Breast epithelium (tissue), 4 donors: ENCODE data around the gene HRH1. TPM values are rescaled to one million over a fixed set of nuclear protein-coding genes. Genes with fewer than 3 reads are reported as not detected.
A peak's percentile ranks its signal among the peaks of the same experiment; 100 is the strongest.
"Not testable (repeated sequence)": the region's sequence is repeated elsewhere in the genome, so short reads cannot be mapped to it uniquely, and the experiment has no call there.

Experiments
- DNase-seq, 2 donors: peaks; one replicate each; pipeline ENCODE4 v3.0.0-alpha.2; 2019; ENCODE audit warnings: low spot score in 2 of 2
- H3K27ac ChIP-seq, 2 donors: fragments of 200-600 bp; sonication (generic) in 1 of 2; one replicate each; pipeline ENCODE4 v1.5.1; 2016 to 2019; ENCODE audit warnings: mild to moderate bottlenecking in 1 of 2
- H3K27me3 ChIP-seq, 2 donors: fragments of 200-600 bp; sonication (generic) in 1 of 2; one replicate each; pipeline versions ENCODE4 v1.5.1 to v1.6.0; 2017 to 2019; ENCODE audit warnings: control low read depth in 1 of 2, mild to moderate bottlenecking in 1 of 2
- H3K36me3 ChIP-seq: fragments of 200-600 bp; one replicate; pipeline ENCODE4 v1.5.1; 2019
- H3K4me1 ChIP-seq, 2 donors: fragments of 200-600 bp; sonication (generic); one replicate each; pipeline ENCODE4 v1.5.1; 2016 to 2019; ENCODE audit warnings: control low read depth in 1 of 2
- H3K4me3 ChIP-seq, 3 donors: fragments of 200-600 bp; sonication (generic); 1 replicate in 2 of 3; 2 replicates in 1 of 3; pipeline ENCODE4 v1.5.1; 2016 to 2019; ENCODE audit warnings: mild to moderate bottlenecking in 3 of 3, moderate library complexity in 2 of 3
- H3K9me3 ChIP-seq, 2 donors: fragments of 200-600 bp; sonication (generic) in 1 of 2; one replicate each; pipeline ENCODE4 v1.5.1; 2016 to 2019; ENCODE audit warnings: control low read depth in 1 of 2
- POLR2A ChIP-seq: fragments of 450-650 bp; IDR thresholded peaks from one replicate; pipeline ENCODE4 v1.6.1; 2016; ENCODE audit warnings: antibody characterized with exemption, mild to moderate bottlenecking, moderate library complexity
- POLR2AphosphoS5 ChIP-seq, 3 donors: sonication (generic); formaldehyde crosslinking; IDR thresholded peaks; one replicate each; pipeline ENCODE4 v1.6.1; 2017; ENCODE audit warnings: antibody characterized with exemption in 3 of 3
- intact Hi-C: fragments of 100-400 bp; cut with DNase I; formaldehyde crosslinking; loops from one replicate; pipeline ENCODE4 v1.15.1; 2023; ENCODE audit warnings: low total_unique reads
- total RNA-seq, 3 donors: library from RNA; depleted of rRNA; stranded (reverse); fragments of >200 nt; gene quantifications; one replicate each; pipeline ENCODE4 v1.1.0, GENCODE V29; 2016
- TF ChIP-seq, protein P1 (sequence below), 3 donors: fragments of 450-650 bp; IDR thresholded peaks; one replicate each; pipeline ENCODE4 v1.5.1; 2016 to 2017; ENCODE audit warnings: antibody characterized with exemption in 3 of 3, mild to moderate bottlenecking in 3 of 3, moderate library complexity in 3 of 3

The HRH1 gene
- total RNA-seq, 3 donors from 2014 or later: 3.8 to 4.2 (median 3.9) TPM

GRCh38 chr3:11203961-11204360 lies 49.7 kb downstream of the HRH1 start:
- intact Hi-C loops: no loop called here
- no peak for DNase-seq
- no peaks in the 10 kb centered on the region for H3K27me3 ChIP-seq
- no peaks in the 10 kb centered on the region for H3K9me3 ChIP-seq
- H3K4me1 ChIP-seq: no peaks in the 10 kb centered on the region
- H3K27ac ChIP-seq: no peak overlapping the region
- H3K36me3 ChIP-seq: no peaks in the 10 kb centered on the region
- H3K4me3 ChIP-seq: no peak overlapping the region
- TF ChIP-seq, protein P1, sequence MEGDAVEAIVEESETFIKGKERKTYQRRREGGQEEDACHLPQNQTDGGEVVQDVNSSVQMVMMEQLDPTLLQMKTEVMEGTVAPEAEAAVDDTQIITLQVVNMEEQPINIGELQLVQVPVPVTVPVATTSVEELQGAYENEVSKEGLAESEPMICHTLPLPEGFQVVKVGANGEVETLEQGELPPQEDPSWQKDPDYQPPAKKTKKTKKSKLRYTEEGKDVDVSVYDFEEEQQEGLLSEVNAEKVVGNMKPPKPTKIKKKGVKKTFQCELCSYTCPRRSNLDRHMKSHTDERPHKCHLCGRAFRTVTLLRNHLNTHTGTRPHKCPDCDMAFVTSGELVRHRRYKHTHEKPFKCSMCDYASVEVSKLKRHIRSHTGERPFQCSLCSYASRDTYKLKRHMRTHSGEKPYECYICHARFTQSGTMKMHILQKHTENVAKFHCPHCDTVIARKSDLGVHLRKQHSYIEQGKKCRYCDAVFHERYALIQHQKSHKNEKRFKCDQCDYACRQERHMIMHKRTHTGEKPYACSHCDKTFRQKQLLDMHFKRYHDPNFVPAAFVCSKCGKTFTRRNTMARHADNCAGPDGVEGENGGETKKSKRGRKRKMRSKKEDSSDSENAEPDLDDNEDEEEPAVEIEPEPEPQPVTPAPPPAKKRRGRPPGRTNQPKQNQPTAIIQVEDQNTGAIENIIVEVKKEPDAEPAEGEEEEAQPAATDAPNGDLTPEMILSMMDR (IDR thresholded peaks at IDR 0.05): no peak
- TF ChIP-seq POLR2AphosphoS5 (IDR thresholded peaks at IDR 0.05): no peak
- TF ChIP-seq POLR2A: no peak

DNA sequence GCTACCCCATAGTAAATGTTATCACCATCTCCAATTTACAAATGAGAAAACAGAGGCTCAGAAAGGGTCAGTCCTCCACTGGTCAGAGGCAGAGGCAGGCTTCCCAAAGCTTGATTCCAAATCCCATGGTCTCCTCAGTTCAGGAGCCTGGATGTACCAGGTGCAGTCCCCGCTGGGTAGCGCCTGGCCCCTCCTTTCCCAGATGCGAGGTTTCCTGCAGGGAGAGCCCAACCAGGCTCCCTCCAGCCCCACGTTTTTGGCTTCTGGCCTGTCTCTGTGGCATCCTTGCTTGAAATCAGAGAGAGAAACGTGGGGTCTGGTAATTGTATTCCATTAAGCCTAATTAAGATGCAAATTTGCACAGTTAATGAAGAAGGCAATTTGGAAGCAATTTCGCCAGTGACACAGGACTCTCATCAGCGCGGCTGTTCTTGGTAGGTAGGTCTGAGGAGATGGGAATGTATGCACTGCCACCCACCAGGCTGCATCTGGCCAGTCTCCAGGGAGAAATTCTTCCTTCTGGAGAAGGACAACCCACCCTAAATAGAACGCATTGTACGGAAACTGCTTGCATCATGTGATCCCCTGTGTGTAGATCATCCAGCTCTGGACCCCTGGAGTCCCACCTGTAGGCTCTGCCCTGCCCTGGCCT lies 50.5 kb downstream of the HRH1 start:
- TF ChIP-seq, protein P1 (IDR thresholded peaks at IDR 0.05): no peak
- TF ChIP-seq POLR2AphosphoS5 (IDR thresholded peaks at IDR 0.05) (no peak), POLR2A (no peak)
- no peak overlapping the region for H3K27ac ChIP-seq

GRCh38 chr3:11205881-11206280 lies 51.6 kb downstream of the HRH1 start:
- intact Hi-C loops, H3K27ac ChIP-seq, H3K36me3 ChIP-seq, H3K4me1 ChIP-seq, H3K4me3 ChIP-seq, DNase-seq, H3K9me3 ChIP-seq, H3K27me3 ChIP-seq: not testable (repeated sequence)
- TF ChIP-seq, protein P1 (IDR thresholded peaks at IDR 0.05): peak in 2 of 3 donors; percentile 18 to 25

More for the DNA sequence above, 50.5 kb downstream of the HRH1 start:
- Histone ChIP-seq H3K27me3 (no peaks in the 10 kb centered on the region), H3K4me3 (no peak overlapping the region), H3K36me3 (no peaks in the 10 kb centered on the region), H3K4me1 (no peaks in the 10 kb centered on the region), H3K9me3 (no peaks in the 10 kb centered on the region)
- intact Hi-C loops: no loop called here
- no peak for DNase-seq

DNA sequence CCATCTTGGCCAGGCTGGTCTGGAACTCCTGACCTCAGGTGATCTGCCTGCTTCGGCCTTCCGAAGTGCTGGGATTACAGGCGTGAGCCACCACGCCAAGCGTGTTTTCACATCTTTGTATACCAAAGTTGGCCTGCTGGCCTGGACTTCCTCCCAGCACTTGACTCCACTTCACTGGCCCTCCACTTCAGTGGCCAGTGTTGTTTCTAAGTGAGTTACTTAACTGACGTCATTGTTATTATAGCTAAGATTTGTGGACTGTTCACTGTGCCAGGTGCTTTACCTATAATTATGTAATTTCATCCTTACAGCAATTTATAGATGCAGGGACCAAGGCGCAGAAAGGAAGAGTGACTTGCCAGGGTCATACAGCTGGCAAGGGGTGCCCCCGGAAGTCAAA lies 52.0 kb downstream of the HRH1 start:
- Histone ChIP-seq H3K9me3 (no peaks in the 10 kb centered on the region), H3K27me3 (no peaks in the 10 kb centered on the region), H3K36me3 (no peaks in the 10 kb centered on the region), H3K4me3 (no peak overlapping the region), H3K27ac (no peak overlapping the region), H3K4me1 (no peaks in the 10 kb centered on the region)
- no peak for DNase-seq
- TF ChIP-seq, protein P1 (IDR thresholded peaks at IDR 0.05): no peak
- no peak for TF ChIP-seq POLR2AphosphoS5 (IDR thresholded peaks at IDR 0.05)
- no peak for TF ChIP-seq POLR2A
- intact Hi-C loops: no loop called here

DNA sequence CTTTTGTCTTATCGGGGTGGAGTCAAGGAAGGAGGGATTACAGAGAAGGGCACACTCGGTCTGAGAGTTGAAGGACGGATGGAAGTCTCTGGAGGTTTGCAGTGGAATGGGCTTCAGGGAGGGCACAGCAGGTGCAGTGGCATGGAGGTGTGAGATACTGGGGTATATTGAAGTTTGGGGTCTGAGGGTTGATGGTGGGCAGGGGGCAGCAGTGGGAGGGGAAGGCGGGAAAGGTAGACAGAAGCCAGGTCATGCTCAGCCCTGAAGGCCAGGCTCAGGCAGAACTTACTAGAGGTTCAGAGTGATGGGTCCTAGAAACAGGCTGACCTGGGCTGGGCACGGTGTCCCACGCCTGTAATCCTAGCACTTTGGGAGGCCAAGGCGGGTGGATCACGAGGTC lies 52.7 kb downstream of the HRH1 start:
- Histone ChIP-seq H3K4me1 (no peaks in the 10 kb centered on the region), H3K9me3 (no peaks in the 10 kb centered on the region), H3K4me3 (no peak overlapping the region), H3K27ac (no peak overlapping the region), H3K36me3 (no peaks in the 10 kb centered on the region), H3K27me3 (no peaks in the 10 kb centered on the region)
- intact Hi-C loops: no loop called here
- no peak for DNase-seq
- TF ChIP-seq POLR2AphosphoS5 (IDR thresholded peaks at IDR 0.05) (no peak), POLR2A (no peak)
- TF ChIP-seq, protein P1 (IDR thresholded peaks at IDR 0.05): no peak
